NCI-H2196 treated with DMSO at 0.1 percent for 48 hours (cell line): ENCODE results near the gene NFIC.

Experiments
- DNase-seq: peaks from one replicate; lab custom pipeline; 2025; ENCODE audit not compliant: unreplicated experiment; lab: John Stamatoyannopoulos, UW

Gene NFIC

GRCh38 chr19:3358689-3359014 is 7.7 kb upstream of the NFIC start:
- DNase-seq, result no peak

- peak; percentile 45 for DNase-seq
Observed at GRCh38 chr19:3359015-3359918, 7.1 kb upstream of the NFIC start.

- no peak for DNase-seq
Observed at GRCh38 chr19:3359919-3360420, 6.4 kb upstream of the NFIC start.

- no peak for DNase-seq
Observed at GRCh38 chr19:3360421-3361383, 5.7 kb upstream of the NFIC start.

GRCh38 chr19:3361384-3362216 is 4.8 kb upstream of the NFIC start:
- DNase-seq, result no peak

GRCh38 chr19:3362217-3362906 is 4.0 kb upstream of the NFIC start:
- DNase-seq, result no peak

- DNase-seq, result no peak
Observed at GRCh38 chr19:3363841-3364500, 2.4 kb upstream of the NFIC start.

- no peak for DNase-seq
Observed at GRCh38 chr19:3364501-3364858, 1.9 kb upstream of the NFIC start.

- DNase-seq, result no peak
Observed at GRCh38 chr19:3365093-3365835, 1.1 kb upstream of the NFIC start.

GRCh38 chr19:3366753-3367627 is 607 bp downstream of the NFIC start:
- DNase-seq, result peak; percentile 58

GRCh38 chr19:3367628-3368440 is 1.5 kb downstream of the NFIC start:
- DNase-seq, result no peak

GRCh38 chr19:3368441-3368795 is 2.0 kb downstream of the NFIC start:
- DNase-seq, result no peak

GRCh38 chr19:3368848-3369336 is 2.5 kb downstream of the NFIC start:
- DNase-seq, result no peak

GRCh38 chr19:3369337-3370213 is 3.2 kb downstream of the NFIC start:
- DNase-seq, result no peak

GRCh38 chr19:3370214-3370720 is 3.9 kb downstream of the NFIC start:
- DNase-seq, result no peak
